Measurements from ENCODE around the gene EIF4A2. TPM values are rescaled to one million over a fixed set of nuclear protein-coding genes. Genes with fewer than 3 reads are reported as not detected.
A peak's percentile ranks its signal among the peaks of the same experiment; 100 is the strongest.

EIF4A2 gene
- total and polyA plus RNA-seq, 2 of the 13 experiments (the other 11 are each of a cell fraction or from before 2014, with no cell fraction given): 480 to 596 TPM

DNA sequence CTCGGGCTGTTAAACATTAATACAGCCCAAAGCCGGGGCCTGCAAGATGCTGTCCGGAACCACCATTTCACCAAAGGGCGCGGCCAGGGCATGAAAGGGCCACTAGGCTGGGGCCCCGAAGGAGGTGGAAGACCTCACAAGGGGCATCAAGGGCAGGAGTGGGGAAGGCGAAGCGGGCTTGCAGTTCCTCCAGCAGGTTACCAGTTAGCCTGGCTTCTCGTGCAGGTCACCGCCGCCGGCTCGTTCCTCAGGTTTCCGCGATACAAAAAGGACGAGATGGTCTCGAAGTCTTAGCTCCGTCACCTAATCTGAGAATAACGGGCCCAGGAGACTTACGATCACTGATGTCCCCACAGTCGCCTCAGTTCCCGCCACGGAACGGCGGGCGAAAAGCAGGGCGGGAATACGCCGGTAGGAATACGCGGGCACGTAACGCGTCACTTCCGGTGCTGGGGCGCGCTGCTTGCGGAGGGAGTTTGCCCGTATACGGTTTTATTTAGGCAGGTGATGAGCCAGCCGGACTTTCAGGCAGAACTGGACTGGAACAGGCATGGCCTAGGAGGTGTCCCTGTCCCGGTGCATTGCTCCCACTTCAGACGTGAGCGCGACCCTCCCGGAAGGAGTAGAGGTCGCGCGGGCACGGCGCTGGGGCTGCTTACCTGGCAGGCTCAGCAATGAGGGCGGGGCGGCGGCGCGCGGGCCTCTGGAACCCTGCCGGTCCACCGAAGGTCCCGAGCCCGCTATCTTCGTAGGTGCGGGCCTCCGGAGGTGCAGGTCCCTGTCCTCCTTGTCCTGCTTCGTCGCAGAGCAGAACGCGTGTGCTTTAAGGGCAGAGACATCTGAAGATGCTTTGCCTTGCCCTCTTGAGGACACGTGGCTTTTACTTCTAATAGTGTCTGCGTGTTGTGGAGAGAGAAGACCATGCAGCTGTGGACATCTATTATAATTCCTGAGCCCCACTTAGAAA lies 23.0 kb downstream of the EIF4A2 start, which contains the start of gene RFC4 (continued):
- TF ChIP-seq ZNF232 (CRISPR knock-in tag; IDR thresholded peaks at IDR 0.05; ENCODE audit: borderline replicate concordance) (peak; percentile 62; the same call in 1 of the 2 replicates), ZNF841 (CRISPR knock-in tag; IDR thresholded peaks at IDR 0.05; ENCODE audit: borderline replicate concordance) (no peak), ZC3H4 (CRISPR knock-in tag; IDR thresholded peaks at IDR 0.05; ENCODE audit: borderline replicate concordance) (no peak; the same call in 1 of the 2 replicates), DPF2 (CRISPR knock-in tag; IDR thresholded peaks at IDR 0.05; ENCODE audit: borderline replicate concordance, low read depth) (no peak), ATF7-NPFF (CRISPR knock-in tag; IDR thresholded peaks at IDR 0.05; ENCODE audit: low read depth) (no peak; the same call in 1 of the 2 replicates), ZNF337 (CRISPR knock-in tag; IDR thresholded peaks at IDR 0.05; ENCODE audit: borderline replicate concordance, low read depth) (no peak), U2AF1 (optimal IDR thresholded peaks at IDR 0.05; ENCODE audit: low read depth, low read length) (peak; percentile 74), ZNF205 (CRISPR knock-in tag; IDR thresholded peaks at IDR 0.05) (peak; percentile 26; the same call in 1 of the 2 replicates), ZNF354B (CRISPR knock-in tag; IDR thresholded peaks at IDR 0.05) (no peak), ZNF562 (CRISPR knock-in tag; IDR thresholded peaks at IDR 0.05; ENCODE audit: borderline replicate concordance) (no peak), KLF11 (CRISPR knock-in tag; IDR thresholded peaks at IDR 0.05) (no peak; the same call in 1 of the 2 replicates), ZNF883 (CRISPR knock-in tag; IDR thresholded peaks at IDR 0.05; ENCODE audit: not compliant biosample characterization) (no peak), PRPF4 (IDR thresholded peaks at IDR 0.05; ENCODE audit: low read depth, low read length, poor library complexity, severe bottlenecking) (no peak), ELF1 (CRISPR knock-in tag; IDR thresholded peaks at IDR 0.05) (peak; percentile 89), ZMYM2 (CRISPR knock-in tag; IDR thresholded peaks at IDR 0.05) (no peak), MEF2D (CRISPR knock-in tag; IDR thresholded peaks at IDR 0.05) (peak; percentile 67; the same call in 1 of the 2 replicates), MED1 (CRISPR knock-in tag; IDR thresholded peaks at IDR 0.05) (peak; percentile 61; the same call in 1 of the 2 replicates), NFYC (CRISPR knock-in tag; IDR thresholded peaks at IDR 0.05) (0 out of 2 replicates have a peak, but pooled peaks have one; percentile 32)
- TF ChIP-seq, protein P1, sequence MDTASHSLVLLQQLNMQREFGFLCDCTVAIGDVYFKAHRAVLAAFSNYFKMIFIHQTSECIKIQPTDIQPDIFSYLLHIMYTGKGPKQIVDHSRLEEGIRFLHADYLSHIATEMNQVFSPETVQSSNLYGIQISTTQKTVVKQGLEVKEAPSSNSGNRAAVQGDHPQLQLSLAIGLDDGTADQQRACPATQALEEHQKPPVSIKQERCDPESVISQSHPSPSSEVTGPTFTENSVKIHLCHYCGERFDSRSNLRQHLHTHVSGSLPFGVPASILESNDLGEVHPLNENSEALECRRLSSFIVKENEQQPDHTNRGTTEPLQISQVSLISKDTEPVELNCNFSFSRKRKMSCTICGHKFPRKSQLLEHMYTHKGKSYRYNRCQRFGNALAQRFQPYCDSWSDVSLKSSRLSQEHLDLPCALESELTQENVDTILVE (CRISPR knock-in tag; IDR thresholded peaks at IDR 0.05): peak; percentile 85
- TF ChIP-seq, protein P2, sequence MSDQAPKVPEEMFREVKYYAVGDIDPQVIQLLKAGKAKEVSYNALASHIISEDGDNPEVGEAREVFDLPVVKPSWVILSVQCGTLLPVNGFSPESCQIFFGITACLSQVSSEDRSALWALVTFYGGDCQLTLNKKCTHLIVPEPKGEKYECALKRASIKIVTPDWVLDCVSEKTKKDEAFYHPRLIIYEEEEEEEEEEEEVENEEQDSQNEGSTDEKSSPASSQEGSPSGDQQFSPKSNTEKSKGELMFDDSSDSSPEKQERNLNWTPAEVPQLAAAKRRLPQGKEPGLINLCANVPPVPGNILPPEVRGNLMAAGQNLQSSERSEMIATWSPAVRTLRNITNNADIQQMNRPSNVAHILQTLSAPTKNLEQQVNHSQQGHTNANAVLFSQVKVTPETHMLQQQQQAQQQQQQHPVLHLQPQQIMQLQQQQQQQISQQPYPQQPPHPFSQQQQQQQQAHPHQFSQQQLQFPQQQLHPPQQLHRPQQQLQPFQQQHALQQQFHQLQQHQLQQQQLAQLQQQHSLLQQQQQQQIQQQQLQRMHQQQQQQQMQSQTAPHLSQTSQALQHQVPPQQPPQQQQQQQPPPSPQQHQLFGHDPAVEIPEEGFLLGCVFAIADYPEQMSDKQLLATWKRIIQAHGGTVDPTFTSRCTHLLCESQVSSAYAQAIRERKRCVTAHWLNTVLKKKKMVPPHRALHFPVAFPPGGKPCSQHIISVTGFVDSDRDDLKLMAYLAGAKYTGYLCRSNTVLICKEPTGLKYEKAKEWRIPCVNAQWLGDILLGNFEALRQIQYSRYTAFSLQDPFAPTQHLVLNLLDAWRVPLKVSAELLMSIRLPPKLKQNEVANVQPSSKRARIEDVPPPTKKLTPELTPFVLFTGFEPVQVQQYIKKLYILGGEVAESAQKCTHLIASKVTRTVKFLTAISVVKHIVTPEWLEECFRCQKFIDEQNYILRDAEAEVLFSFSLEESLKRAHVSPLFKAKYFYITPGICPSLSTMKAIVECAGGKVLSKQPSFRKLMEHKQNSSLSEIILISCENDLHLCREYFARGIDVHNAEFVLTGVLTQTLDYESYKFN (CRISPR knock-in tag; conservative IDR thresholded peaks at IDR 0.05): peak; percentile 27; the same call in 1 of the 2 replicates
- TF ChIP-seq, protein P3, sequence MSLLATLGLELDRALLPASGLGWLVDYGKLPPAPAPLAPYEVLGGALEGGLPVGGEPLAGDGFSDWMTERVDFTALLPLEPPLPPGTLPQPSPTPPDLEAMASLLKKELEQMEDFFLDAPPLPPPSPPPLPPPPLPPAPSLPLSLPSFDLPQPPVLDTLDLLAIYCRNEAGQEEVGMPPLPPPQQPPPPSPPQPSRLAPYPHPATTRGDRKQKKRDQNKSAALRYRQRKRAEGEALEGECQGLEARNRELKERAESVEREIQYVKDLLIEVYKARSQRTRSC (CRISPR knock-in tag; IDR thresholded peaks at IDR 0.05; ENCODE audit: low read depth): no peak
